ENCODE results near the gene EIPR1.

DNA sequence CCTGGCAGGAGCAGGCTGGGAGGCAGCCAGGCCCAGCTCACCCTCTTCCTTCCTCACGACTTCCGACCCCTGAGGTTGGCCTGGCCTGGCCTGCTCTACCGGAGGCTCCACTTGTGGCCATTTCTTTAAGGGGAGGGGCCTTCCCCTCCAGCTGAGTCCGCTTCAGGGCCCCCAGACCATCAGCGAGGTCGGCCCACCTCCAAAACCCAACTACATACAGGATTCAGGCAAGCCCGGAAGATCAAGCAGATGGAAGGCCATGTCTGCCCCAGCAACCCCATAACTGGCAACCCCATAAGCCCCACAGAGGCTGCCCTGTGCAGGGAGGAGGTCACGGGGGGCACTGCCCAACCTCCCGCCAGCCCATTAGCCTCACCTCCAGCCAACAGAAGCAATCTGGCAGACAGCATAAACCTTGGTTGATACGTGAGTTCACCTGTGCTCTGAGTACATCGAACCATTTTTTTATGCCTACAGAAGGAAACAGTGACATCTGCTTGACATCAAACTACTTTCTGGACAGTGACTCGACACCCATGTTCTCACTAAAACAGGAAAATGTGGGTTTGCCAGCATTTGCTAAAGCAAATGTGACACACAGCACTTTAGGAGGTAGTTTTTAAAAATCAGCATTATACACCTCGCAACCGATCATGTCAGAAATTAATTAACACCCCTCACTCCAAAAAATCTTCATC lies 98.9 kb downstream of the EIPR1 start:
- TF ChIP-seq, protein P1, sequence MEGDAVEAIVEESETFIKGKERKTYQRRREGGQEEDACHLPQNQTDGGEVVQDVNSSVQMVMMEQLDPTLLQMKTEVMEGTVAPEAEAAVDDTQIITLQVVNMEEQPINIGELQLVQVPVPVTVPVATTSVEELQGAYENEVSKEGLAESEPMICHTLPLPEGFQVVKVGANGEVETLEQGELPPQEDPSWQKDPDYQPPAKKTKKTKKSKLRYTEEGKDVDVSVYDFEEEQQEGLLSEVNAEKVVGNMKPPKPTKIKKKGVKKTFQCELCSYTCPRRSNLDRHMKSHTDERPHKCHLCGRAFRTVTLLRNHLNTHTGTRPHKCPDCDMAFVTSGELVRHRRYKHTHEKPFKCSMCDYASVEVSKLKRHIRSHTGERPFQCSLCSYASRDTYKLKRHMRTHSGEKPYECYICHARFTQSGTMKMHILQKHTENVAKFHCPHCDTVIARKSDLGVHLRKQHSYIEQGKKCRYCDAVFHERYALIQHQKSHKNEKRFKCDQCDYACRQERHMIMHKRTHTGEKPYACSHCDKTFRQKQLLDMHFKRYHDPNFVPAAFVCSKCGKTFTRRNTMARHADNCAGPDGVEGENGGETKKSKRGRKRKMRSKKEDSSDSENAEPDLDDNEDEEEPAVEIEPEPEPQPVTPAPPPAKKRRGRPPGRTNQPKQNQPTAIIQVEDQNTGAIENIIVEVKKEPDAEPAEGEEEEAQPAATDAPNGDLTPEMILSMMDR (optimal IDR thresholded peaks at IDR 0.05 in 1 of 3, IDR thresholded peaks at IDR 0.05 in 1 of 3, conservative IDR thresholded peaks at IDR 0.05 in 1 of 3; ENCODE audit: extremely low read depth in 1 of 3, insufficient read depth in 2 of 3, low read length in 3 of 3), result no peak
- no peak for TF ChIP-seq EZH2 (IDR thresholded peaks at IDR 0.05; ENCODE audit: low read length)
